H1 (cell line): Measurements from ENCODE around the gene TMEM212.

Experiments used
- CBX5 ChIP-seq: fragments of 300-800, 300-1000 bp; sonication (generic); IDR thresholded peaks from 2 replicates; pipeline ENCODE4 v1.7.1; 2016; ENCODE audit warnings: antibody characterized with exemption, low read length, low read depth
- CTCF ChIP-seq, 3 experiments: IDR thresholded peaks; 1 replicate in 2 of 3; 2 replicates in 1 of 3; pipeline versions ENCODE4 v1.5.1 to v1.6.1; 2011; ENCODE audit warnings: low read length in 3 of 3, mild to moderate bottlenecking in 3 of 3, inconsistent platforms in 2 of 3, low read depth in 1 of 3, moderate library complexity in 1 of 3; ENCODE audit not compliant: insufficient read depth in 1 of 3; ENCODE audit errors: control extremely low read depth in 1 of 3
- E2F6 ChIP-seq: IDR thresholded peaks from 2 replicates; pipeline ENCODE4 v1.6.1; 2012; ENCODE audit warnings: inconsistent platforms
- EGR1 ChIP-seq: IDR thresholded peaks from 2 replicates; pipeline ENCODE4 v1.6.1; 2011; ENCODE audit warnings: low read depth, low read length, borderline replicate concordance
- EP300 ChIP-seq, 2 experiments: IDR thresholded peaks; 1 replicate in 1 of 2; 2 replicates in 1 of 2; pipeline ENCODE4 v1.6.1; 2011 to 2012; ENCODE audit warnings: low read depth in 2 of 2, low read length in 2 of 2, mild to moderate bottlenecking in 2 of 2, borderline replicate concordance in 1 of 2, inconsistent platforms in 1 of 2, moderate library complexity in 1 of 2
- GABPA ChIP-seq: IDR thresholded peaks from 2 replicates; pipeline ENCODE4 v1.6.1; 2011; ENCODE audit warnings: mild to moderate bottlenecking, low read length, moderate library complexity, borderline replicate concordance; ENCODE audit not compliant: insufficient read depth
- JUND ChIP-seq: IDR thresholded peaks from 2 replicates; pipeline ENCODE4 v1.6.1; 2011; ENCODE audit warnings: mild to moderate bottlenecking, improper control_type of control experiment, low read length
- POLR2A ChIP-seq, 2 experiments: IDR thresholded peaks; 1 replicate in 1 of 2; 2 replicates in 1 of 2; pipeline ENCODE4 v1.6.1; 2011; ENCODE audit warnings: low read depth in 2 of 2, low read length in 2 of 2, mild to moderate bottlenecking in 2 of 2; ENCODE audit errors: control extremely low read depth in 1 of 2
- POLR2AphosphoS5 ChIP-seq: IDR thresholded peaks from 2 replicates; pipeline ENCODE4 v1.6.1; 2011; ENCODE audit warnings: low read depth, low read length
- RAD21 ChIP-seq, 2 experiments: IDR thresholded peaks in 1 of 2; conservative IDR thresholded peaks in 1 of 2; 2 replicates each; pipeline ENCODE4 v1.6.1; 2011; ENCODE audit warnings: low read depth in 2 of 2, low read length in 2 of 2, improper control_type of control experiment in 1 of 2, inconsistent platforms in 1 of 2, mild to moderate bottlenecking in 1 of 2, moderate library complexity in 1 of 2
- TAF1 ChIP-seq: IDR thresholded peaks from 2 replicates; pipeline ENCODE4 v1.6.1; 2011; ENCODE audit warnings: mild to moderate bottlenecking, low read depth, low read length
- TCF12 ChIP-seq: IDR thresholded peaks from 2 replicates; pipeline ENCODE4 v1.6.1; 2011; ENCODE audit warnings: low read depth, mild to moderate bottlenecking, low read length
- USF2 ChIP-seq: IDR thresholded peaks from 2 replicates; pipeline ENCODE4 v1.6.1; 2011; ENCODE audit warnings: low read length, improper control_type of control experiment
- YY1 ChIP-seq: IDR thresholded peaks from 2 replicates; pipeline ENCODE4 v1.6.1; 2011; ENCODE audit warnings: low read depth, mild to moderate bottlenecking, low read length

- TF ChIP-seq EP300 (IDR thresholded peaks at IDR 0.05; ENCODE audit: borderline replicate concordance in 1 of 2, low read depth in 2 of 2, low read length in 2 of 2), result no peak
- no peak for TF ChIP-seq POLR2AphosphoS5
- TF ChIP-seq CTCF (IDR thresholded peaks at IDR 0.05; ENCODE audit: control extremely low read depth in 1 of 3, insufficient read depth in 1 of 3, low read depth in 1 of 3, low read length in 3 of 3), result no peak
- no peak for TF ChIP-seq JUND
- no peak for TF ChIP-seq TAF1
- no peak for TF ChIP-seq YY1
- no peak for TF ChIP-seq TCF12
- TF ChIP-seq POLR2A (IDR thresholded peaks at IDR 0.05; ENCODE audit: control extremely low read depth in 1 of 2, low read depth in 2 of 2, low read length in 2 of 2), result no peak
- TF ChIP-seq CBX5, result no peak
- no peak for TF ChIP-seq EGR1
- no peak for TF ChIP-seq E2F6
- TF ChIP-seq RAD21 (IDR thresholded peaks at IDR 0.05 in 1 of 2, conservative IDR thresholded peaks at IDR 0.05 in 1 of 2; ENCODE audit: low read depth in 2 of 2, low read length in 2 of 2), result no peak
- TF ChIP-seq GABPA, result no peak
- no peak for TF ChIP-seq USF2
Observed at GRCh38 chr3:171892457-171892856, 49.3 kb downstream of the TMEM212 start.
